HepG2 (cell line): ENCODE measurements around the gene NAALADL1. TPM values are rescaled to one million over a fixed set of nuclear protein-coding genes. Genes with fewer than 3 reads are reported as not detected.
A peak's percentile ranks its signal among the peaks of the same experiment; 100 is the strongest.

Experiments used
- AFF4 ChIP-seq: sonication (generic); formaldehyde crosslinking; IDR thresholded peaks from 2 replicates; pipeline ENCODE4 v1.4.0; 2020; ENCODE audit warnings: missing genetic modification reagents
- ARNT ChIP-seq: fragments of 450-650 bp; IDR thresholded peaks from 2 replicates; pipeline ENCODE4 v1.6.1; 2017
- BCL3 ChIP-seq: sonication (generic); formaldehyde crosslinking; IDR thresholded peaks from 2 replicates; pipeline ENCODE4 v1.5.1; 2020; ENCODE audit warnings: mild to moderate bottlenecking, missing genetic modification reagents, moderate library complexity
- DMTF1 ChIP-seq: sonication (generic); formaldehyde crosslinking; IDR thresholded peaks from 2 replicates; pipeline ENCODE4 v1.4.0; 2020; ENCODE audit warnings: mild to moderate bottlenecking, missing genetic modification reagents
- EHMT2 ChIP-seq: fragments of 200-600 bp; sonication (generic); IDR thresholded peaks from 2 replicates; pipeline ENCODE4 v1.7.0; 2017; ENCODE audit warnings: antibody characterized with exemption, low read depth, low read length, borderline replicate concordance
- ELF3 ChIP-seq: IDR thresholded peaks from 2 replicates; pipeline ENCODE4 v1.6.1; 2016; ENCODE audit warnings: missing genetic modification reagents, missing compliant biosample characterization
- HDAC6 ChIP-seq: fragments of 200-600 bp; sonication (generic); IDR thresholded peaks from 2 replicates; pipeline ENCODE4 v1.7.0; 2017; ENCODE audit warnings: mild to moderate bottlenecking, antibody characterized with exemption, low read length, low read depth
- HHEX ChIP-seq: IDR thresholded peaks from 2 replicates; pipeline ENCODE4 v1.6.1; 2016; ENCODE audit warnings: control low read depth
- MEIS1 ChIP-seq: sonication (generic); formaldehyde crosslinking; IDR thresholded peaks from 2 replicates; pipeline ENCODE4 v1.9.0; 2021; ENCODE audit warnings: mild to moderate bottlenecking, missing genetic modification reagents, moderate library complexity, borderline replicate concordance
- PATZ1 ChIP-seq: sonication (generic); formaldehyde crosslinking; IDR thresholded peaks from 2 replicates; pipeline ENCODE4 v1.4.0; 2020; ENCODE audit warnings: missing genetic modification reagents
- SALL1 ChIP-seq: sonication (generic); formaldehyde crosslinking; IDR thresholded peaks from 2 replicates; pipeline ENCODE4 v1.8.0; 2022; ENCODE audit warnings: mild to moderate bottlenecking, missing genetic modification reagents
- TEF ChIP-seq: sonication (generic); formaldehyde crosslinking; IDR thresholded peaks from 2 replicates; pipeline ENCODE4 v1.5.0; 2020; ENCODE audit warnings: missing genetic modification reagents
- TFAP4 ChIP-seq: sonication (generic); IDR thresholded peaks from 2 replicates; pipeline ENCODE4 v1.6.1; 2016; ENCODE audit warnings: low read depth, borderline replicate concordance
- TGIF2 ChIP-seq: IDR thresholded peaks from 2 replicates; pipeline ENCODE4 v1.6.1; 2016; ENCODE audit warnings: control low read depth, missing compliant biosample characterization
- ZNF230 ChIP-seq: sonication (generic); formaldehyde crosslinking; IDR thresholded peaks from 2 replicates; pipeline ENCODE4 v1.4.0; 2020; ENCODE audit warnings: mild to moderate bottlenecking, missing genetic modification reagents
- ZNF337 ChIP-seq: sonication (generic); formaldehyde crosslinking; IDR thresholded peaks from 2 replicates; pipeline ENCODE4 v1.5.1; 2020; ENCODE audit warnings: missing genetic modification reagents, low read depth, mild to moderate bottlenecking, borderline replicate concordance
- ZNF766 ChIP-seq: sonication (generic); formaldehyde crosslinking; IDR thresholded peaks from 2 replicates; pipeline ENCODE4 v1.5.0; 2020; ENCODE audit warnings: missing genetic modification reagents, borderline replicate concordance
- ZNF83 ChIP-seq: sonication (generic); formaldehyde crosslinking; IDR thresholded peaks from 2 replicates; pipeline ENCODE4 v1.4.0; 2020; ENCODE audit warnings: missing genetic modification reagents, mild to moderate bottlenecking, borderline replicate concordance
- polyA plus RNA-seq, 8 experiments: library from polyadenylated mRNA; depleted of rRNA in 3 of 8; stranded (reverse) in 7 of 8; unstranded in 1 of 8; fragments of >200 nt; fragmentation: Illumina TruSeq in 4 of 8; extraction: Trizol in 4 of 8; gene quantifications; 2 replicates each; pipeline versions ENCODE4 v1.2.1 to v1.2.3, GENCODE V29; 2011 to 2016; ENCODE audit warnings: low read depth in 4 of 8, missing spikeins in 1 of 8, mixed read lengths in 1 of 8; ENCODE audit not compliant: insufficient read depth in 1 of 8
- total RNA-seq, 5 experiments: library from RNA; depleted of rRNA; stranded (reverse); fragments of >200 nt; fragmentation: Illumina TruSeq; extraction: Trizol; gene quantifications; 2 replicates each; pipeline ENCODE4 v1.2.3, GENCODE V29; 2016; ENCODE audit warnings: low read depth in 1 of 5

NAALADL1 gene
- total and polyA plus RNA-seq, 2 of the 13 experiments (the other 11 are each of a cell fraction or from before 2014, with no cell fraction given), result 9.3 to 33.9 TPM

- TF ChIP-seq BCL3 (CRISPR knock-in tag) (peak; percentile 51; the same call in 1 of the 2 replicates), ZNF337 (no peak), ELF3 (CRISPR knock-in tag) (peak; percentile 71; the same call in 1 of the 2 replicates), ZNF83 (CRISPR knock-in tag) (0 out of 2 replicates have a peak, but pooled peaks have one; percentile 43), HHEX (CRISPR knock-in tag) (no peak), DMTF1 (CRISPR knock-in tag) (no peak), AFF4 (CRISPR knock-in tag) (no peak), ZNF766 (CRISPR knock-in tag) (no peak), TGIF2 (CRISPR knock-in tag) (peak; percentile 94; the same call in 1 of the 2 replicates), EHMT2 (no peak), HDAC6 (no peak), ZNF230 (CRISPR knock-in tag) (peak; percentile 58; the same call in 1 of the 2 replicates), MEIS1 (peak; percentile 81; the same call in 1 of the 2 replicates), TFAP4 (peak; percentile 95), ARNT (no peak), PATZ1 (CRISPR knock-in tag) (peak; percentile 84), SALL1 (peak; percentile 75), TEF (no peak)
These were observed 61.5 kb downstream of the NAALADL1 start, which contains the start of gene BATF2 (continued) for GRCh38 chr11:64996710-64997380.
